Activated CD8-positive, alpha-beta memory T cell treated with anti-CD3 and anti-CD28 coated beads, Interleukin-2, amount 50 U/mL, for 1 hour (primary cell): ENCODE results near the gene MICAL3.

Source experiments
- DNase-seq: peaks from one replicate; pipeline ENCODE4 v3.0.0-alpha.2; 2020; ENCODE audit errors: extremely low read depth

Gene MICAL3

GRCh38 chr22:17869285-17870096 lies 154.9 kb downstream of the MICAL3 start:
- no peak for DNase-seq

DNA sequence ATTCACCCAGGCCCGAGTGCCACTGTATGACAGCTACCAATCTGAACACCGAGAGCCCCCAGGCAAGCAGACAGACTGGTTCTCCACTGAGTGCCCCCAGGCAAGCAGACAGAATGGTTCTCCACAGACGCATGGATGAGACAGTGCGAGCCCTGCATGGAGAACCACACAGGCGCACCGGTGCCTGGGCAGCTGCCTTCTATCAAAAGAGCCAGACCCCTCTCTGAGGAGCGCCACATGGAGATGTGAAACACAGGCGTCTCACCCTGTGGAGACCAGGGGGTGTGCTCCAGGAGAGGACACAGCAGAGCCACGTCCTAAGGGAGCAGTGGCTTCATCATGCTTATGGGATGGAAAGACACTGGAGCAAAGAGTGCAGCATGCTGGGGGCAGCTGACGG lies 155.6 kb downstream of the MICAL3 start:
- no peak for DNase-seq

GRCh38 chr22:17867160-17867785 lies 157.1 kb downstream of the MICAL3 start:
- DNase-seq = no peak

DNA sequence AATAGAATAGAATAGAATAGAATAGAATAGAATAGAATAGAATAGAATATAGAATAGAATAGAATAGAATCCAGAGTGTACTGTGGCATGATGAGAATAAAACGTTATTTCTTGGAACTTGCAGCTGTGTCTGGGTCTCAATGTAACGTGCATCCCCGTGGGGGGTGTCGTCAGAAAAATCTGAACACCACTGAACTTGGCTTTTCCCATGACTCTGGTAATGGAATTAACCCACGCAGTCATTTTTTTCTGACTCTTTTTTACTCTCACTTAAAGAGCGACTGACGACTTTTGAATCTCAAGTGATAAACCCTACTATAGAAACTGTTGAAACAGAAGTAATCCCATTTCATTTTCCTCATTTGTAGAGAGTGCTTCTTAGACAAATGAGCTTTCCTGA lies 157.7 kb downstream of the MICAL3 start:
- no peak for DNase-seq

DNA sequence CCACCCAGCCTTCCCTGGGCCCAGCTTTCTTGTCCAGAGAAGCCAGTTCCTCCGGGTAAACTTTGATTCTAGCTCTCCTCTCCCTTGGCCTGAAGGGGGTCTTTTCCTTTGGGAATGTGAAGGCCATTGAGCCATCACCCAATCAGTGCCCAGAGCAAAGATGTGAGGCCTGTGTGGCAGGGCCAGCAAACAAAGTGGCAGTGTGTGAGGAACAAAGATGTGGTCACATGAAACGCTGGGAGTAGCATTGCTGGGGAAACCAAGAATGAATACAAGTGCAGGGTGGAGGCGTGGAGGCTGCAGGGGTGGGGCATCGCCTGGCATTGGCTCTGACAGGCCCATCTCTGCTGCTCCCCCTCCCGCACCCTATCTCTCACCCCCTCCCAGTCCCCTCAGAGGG lies 158.2 kb downstream of the MICAL3 start:
- DNase-seq = no peak

GRCh38 chr22:17865183-17866055 lies 158.9 kb downstream of the MICAL3 start:
- no peak for DNase-seq

DNA sequence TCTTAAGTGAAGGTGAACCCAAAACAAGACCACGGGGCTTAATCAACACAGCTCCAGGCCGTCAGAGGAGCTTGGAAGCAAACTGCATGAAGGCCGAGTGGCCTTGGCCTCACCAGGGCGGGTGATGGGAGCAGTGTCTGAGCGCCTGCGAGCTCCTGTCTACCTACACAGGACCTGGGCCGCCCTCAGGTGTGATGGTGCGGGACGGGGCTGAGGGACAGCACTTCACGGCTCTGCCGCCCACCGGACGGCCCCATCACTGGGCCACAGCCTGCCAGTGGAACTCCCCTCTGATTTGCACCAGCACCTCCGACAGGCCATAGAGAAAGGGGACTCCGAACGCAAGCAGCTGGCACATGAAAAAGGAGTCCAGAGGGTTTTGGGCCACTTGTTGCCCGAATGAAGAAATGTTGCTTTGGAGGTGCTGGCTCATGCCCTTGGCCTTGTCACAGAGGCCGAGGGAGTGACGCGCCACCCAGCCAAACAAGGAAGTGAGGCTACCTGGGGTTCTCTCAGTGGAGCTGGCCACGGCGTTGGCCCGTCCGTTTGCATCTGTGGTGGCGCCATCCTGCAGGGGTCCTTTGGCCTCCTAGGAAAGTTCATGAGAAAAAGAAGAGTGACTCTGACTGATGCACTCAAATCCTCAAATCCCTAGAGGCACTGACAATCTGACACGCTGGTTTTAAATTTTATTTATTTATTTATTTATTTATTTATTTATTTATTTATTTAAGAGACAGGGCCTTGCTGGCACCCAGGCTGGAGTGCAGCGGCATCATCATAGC lies 159.8 kb downstream of the MICAL3 start:
- DNase-seq = no peak

DNA sequence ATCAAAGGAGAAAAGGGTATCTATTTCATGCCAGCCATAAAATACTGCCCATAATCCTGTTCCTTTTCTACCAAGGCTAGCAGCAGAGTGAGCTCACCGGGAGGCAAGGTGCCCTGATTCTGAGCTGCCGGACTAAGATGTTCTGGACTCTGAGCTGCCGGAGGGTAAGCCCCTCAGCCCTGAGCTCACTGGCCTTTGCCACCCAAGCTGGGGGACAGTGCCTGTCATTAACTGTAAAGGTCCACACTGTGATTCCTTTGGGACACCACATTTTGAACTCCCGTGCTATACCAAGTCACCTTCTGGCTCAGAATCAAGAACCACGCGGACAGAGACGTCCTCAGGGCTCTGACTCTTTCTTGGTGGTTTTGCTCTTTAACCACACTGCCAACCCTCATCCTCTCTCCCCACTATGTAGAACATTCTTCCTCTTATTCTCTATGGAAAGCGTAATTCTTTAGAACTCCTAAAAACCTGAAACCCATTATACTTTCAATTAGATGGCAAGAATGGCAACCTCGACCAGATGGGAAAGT lies 161.6 kb downstream of the MICAL3 start:
- no peak for DNase-seq

GRCh38 chr22:17861909-17862308 lies 162.5 kb downstream of the MICAL3 start:
- DNase-seq = no peak

DNA sequence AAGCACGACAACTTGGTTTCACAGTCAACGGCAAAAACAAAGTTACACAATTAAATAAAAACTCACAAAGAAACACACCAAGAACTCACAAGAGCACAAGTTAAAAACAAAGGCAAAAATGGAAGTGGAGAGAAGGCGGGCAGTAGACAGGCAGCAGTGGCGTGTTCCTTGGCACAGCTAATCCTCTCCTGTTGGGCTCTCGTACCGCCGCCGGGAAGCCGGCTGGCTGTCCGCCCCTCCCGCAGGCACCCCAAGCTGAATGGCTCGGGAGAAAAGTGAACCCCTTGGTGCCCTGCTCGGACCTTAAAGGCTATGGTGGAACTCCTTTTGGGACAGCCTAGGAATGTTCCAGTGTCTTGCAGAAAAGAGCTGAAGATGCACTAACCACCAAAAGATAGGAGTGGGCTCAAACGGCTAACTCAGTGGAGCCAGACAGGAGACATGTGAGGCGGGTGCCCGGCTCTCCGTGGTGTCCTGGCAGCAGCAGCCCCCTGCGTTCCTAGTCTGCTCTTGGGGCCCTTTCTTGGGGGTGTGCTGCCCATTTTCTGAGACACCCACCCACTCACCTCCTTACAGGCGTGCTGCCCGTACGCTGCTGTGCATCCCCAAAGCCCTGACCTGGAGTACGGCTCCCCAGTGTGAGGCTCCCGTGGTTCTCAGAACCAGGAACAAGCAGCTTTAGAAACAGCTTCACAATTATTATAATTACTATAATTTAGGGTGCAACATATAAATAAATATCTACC lies 164.0 kb downstream of the MICAL3 start:
- DNase-seq = no peak

DNA sequence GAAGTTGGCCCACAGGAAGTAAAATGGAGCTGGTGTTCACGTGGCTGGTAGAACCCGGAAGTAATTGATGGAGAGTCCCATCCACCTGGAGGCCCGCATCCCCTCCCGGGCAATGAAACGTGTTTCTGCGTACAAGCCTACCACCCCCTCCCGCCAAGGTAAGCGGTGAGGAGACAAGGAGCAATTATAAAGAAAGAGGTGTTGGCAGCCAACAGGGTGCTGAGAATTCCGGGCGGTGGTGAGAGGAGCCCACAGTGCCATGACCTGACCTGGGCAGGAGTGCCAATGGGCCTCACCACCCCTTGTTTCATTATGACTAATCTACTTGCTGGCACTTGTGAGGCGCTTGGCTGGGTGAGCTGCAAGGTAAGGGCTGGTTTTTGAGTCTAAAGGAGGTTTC lies 166.3 kb downstream of the MICAL3 start:
- no peak for DNase-seq

DNA sequence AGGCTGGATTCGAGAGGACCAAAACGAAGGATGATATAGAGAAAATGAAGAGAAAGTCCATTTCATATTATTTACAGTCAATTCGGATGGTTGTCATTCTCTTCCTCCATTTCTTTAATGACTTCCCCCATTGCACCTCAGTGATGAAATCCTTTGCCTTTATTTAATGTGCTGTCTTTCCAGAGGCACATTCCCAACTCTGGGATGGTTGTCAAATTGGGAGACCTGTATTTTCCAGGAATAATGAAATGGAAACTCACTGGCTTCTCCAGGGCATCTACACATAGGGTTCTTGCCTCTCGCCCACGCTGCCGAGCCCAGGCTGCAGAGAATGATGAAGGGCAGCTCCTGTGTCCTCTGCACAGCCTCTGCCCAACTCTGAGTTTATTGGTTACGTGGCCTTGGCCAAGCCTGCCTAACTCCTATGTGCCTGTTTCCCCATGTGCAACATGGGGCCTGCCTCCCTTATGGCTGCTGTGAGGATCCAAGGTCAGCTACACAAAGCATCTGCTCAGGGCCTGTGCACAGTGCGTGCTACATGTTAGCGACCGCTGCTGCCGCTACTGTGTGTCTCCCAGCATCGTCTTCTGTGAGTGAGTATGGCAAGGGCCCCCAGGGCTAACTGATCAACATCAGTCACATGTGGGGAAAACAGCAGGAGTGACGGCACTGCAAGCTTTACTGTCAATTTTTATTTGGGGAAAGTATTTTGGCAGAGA lies 168.6 kb downstream of the MICAL3 start:
- DNase-seq = no peak

GRCh38 chr22:17853073-17853472 lies 171.3 kb downstream of the MICAL3 start:
- DNase-seq = no peak

DNA sequence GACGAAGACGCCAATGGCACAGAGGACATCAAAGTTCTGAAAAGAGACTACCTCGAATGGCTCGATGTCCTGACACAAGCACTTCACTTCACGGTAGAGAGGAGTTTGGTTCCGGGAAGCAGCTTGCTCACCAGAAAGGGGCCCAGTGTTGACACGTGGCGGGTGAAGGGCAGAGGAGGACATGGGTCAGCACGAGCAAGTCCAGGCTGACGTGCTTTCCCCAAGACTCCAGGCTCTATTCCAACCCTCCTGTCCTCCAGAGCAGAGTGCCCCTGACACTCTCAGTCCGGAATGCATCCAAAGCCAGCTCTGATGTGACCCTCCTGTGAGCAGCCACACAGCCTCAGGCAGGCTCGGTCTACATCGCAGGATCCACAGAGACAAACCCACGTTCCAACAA lies 172.6 kb downstream of the MICAL3 start:
- no peak for DNase-seq

- no peak for DNase-seq
Observed at GRCh38 chr22:17847360-17848078, 176.8 kb downstream of the MICAL3 start.

- no peak for DNase-seq
Observed at GRCh38 chr22:17846326-17846992, 177.9 kb downstream of the MICAL3 start.

DNA sequence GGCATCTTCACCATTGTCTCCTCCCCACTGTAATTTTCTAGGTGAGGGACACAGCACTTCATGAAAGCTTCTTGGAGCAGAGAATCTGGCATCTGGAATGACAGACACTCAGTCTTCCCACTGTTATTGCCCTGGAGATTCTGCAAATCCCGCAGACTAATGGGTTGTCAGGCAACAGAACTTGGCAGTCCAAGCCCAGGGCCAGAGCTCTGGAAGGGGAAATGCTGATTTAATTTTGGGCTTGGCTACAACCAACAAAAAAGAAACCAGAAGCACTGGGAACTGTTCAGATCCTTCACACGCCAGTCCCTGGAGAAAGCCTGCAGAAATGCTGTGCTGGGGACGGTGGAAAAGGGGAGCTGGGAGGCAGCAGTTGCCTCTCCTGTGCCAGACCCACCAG lies 178.6 kb downstream of the MICAL3 start:
- DNase-seq = no peak

- no peak for DNase-seq
Observed at GRCh38 chr22:17845327-17845726, 179.0 kb downstream of the MICAL3 start.

GRCh38 chr22:17844150-17844549 lies 180.2 kb downstream of the MICAL3 start:
- no peak for DNase-seq
